GM21737 (cell line): ENCODE data around the gene PIK3C2G.
"Not testable (repeated sequence)": the region's sequence is repeated elsewhere in the genome, so short reads cannot be mapped to it uniquely, and the experiment has no call there.

ENCODE experiments used
- ATAC-seq: cut with Tn5 transposase; IDR thresholded peaks from one replicate; pipeline ENCODE4 v1.9.1; 2021; ENCODE audit warnings: mild to moderate bottlenecking, moderate library complexity; ENCODE audit not compliant: unreplicated experiment

The PIK3C2G gene

DNA sequence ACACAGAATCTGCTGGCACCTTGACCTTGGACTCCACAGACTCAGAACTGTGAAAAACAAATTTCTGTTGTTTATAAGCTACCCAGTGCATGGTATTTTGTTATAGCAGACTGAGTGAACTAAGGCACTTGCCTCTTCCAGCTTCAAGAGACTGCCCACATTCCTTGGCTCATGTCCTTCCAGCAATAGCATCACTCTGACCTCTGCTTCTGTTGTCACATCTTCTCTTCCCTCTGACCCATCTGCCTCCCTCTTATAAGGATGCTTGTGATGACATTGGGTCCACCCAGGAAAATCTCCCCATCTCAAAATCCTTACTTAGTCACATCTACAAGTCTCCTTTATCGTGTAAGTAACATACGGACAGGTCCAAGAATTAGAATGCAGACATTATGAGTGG, 200.4 kb downstream of the PIK3C2G start:
- ATAC-seq, result no peak

GRCh38 chr12:18462442-18462841, 201.1 kb downstream of the PIK3C2G start:
- ATAC-seq, result no peak

- ATAC-seq, result no peak
Observed at GRCh38 chr12:18467620-18468245, 206.4 kb downstream of the PIK3C2G start.

DNA sequence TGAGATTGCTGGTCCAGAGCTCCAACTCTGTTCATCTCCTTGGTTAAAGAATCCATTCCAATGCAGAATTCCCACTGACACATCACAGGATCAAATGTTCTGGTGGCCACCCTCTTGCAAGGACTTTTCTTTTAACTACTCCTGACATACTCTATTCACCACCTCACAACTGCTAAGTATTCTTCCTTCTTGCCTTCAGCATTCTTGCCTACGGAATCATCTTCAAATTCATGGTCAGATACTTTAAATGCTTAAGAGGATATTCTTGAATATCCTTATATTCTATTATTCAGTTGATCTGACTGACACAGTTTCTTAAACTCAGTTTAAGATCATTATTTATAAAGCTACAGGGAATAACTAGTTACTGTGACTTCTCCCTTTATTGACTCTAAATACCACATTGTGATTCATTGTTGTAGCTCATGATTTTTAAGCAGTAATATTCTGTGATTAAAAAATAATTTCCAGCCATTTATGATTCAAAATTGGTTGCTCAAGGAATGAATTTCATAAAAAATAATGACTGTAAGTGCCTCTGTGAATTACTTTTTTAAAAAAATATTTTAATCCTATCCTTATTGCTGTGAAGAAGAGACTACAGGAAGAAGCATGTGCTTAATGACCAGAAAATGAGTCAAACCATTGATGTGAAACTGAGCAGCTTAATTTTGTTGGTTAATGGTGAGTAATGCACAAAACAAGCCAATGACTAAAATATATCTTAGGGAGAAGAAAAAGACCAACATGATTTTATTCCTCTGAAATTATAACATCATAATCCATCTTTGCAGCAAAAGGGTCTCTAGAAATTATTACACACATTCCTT, 207.1 kb downstream of the PIK3C2G start:
- no peak for ATAC-seq

GRCh38 chr12:18470251-18470650, 208.9 kb downstream of the PIK3C2G start:
- ATAC-seq, result no peak

GRCh38 chr12:18472304-18472703, 211.0 kb downstream of the PIK3C2G start:
- ATAC-seq, result no peak

- no peak for ATAC-seq
Observed at GRCh38 chr12:18472806-18473205, 211.5 kb downstream of the PIK3C2G start.

DNA sequence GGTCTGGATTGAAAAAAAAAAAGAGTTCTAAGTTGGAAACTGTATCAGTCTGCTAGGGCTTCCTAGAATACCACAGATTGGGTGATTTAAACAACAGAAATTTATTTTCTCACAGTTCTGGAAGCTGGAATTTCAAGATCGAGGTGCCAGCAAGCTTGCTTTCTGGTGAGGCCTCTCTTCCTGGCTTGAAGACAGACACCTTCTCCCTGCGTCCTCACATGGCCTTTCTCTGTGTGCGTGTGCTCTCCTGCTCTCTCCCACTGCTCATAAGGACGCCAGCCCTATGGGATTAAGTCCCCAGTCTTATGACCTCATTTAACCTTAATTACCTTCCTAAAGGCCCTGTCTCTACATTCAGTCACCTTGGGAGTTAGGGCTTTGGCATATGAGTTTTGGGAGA, 215.5 kb downstream of the PIK3C2G start:
- no peak for ATAC-seq

GRCh38 chr12:18479256-18479655, 217.9 kb downstream of the PIK3C2G start:
- no peak for ATAC-seq

DNA sequence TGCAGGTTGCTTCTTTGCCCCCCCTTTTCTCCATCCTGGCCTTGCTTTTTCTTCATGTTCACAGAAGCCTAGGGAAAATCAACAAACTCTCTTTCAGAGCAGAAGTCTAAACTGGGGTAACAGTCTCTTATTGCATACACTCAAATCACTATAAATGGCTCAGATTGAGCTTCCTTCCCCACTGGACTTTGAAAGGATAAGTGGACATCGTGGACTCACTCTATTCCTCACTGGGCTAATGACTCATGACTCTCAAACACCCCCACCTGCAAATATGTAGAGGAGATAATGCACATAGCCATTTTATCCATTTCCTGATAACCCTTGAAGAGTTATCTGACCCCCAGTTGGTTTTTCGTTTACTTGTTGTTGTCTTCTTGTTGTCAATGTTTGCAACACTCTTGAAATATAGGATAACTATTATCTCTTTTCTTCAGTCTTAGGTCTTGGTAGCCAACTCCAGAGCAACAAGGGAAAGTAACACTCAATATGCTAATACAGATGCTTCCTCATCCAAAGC, 221.3 kb downstream of the PIK3C2G start:
- ATAC-seq, result no peak

GRCh38 chr12:18483698-18484325, 222.5 kb downstream of the PIK3C2G start:
- ATAC-seq, result no peak

DNA sequence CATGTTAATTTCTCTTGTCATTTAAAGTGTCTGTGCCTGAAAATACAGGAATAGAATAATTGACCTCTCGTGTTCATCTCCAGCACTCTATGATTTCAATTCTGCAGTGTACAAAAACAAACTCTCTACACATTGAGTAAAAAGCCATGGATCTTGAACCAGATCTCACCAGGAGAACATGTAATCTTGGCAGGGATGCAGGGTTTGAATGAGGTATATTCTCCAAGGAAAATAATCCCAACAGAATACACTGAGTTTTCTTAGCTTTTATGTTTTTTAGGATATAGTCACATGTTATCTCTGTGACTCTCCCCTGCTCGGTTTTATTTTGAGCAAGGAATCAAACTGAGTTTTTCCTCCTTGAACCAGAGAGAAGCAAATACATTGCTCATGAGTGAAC, 224.7 kb downstream of the PIK3C2G start:
- no peak for ATAC-seq

- ATAC-seq, result no peak
Observed at GRCh38 chr12:18487509-18487908, 226.2 kb downstream of the PIK3C2G start.

- no peak for ATAC-seq
Observed at GRCh38 chr12:18492372-18493025, 231.2 kb downstream of the PIK3C2G start.

GRCh38 chr12:18496156-18496555, 234.8 kb downstream of the PIK3C2G start:
- ATAC-seq, result no peak

- not testable (repeated sequence) for ATAC-seq
Observed at GRCh38 chr12:18500160-18500574, 238.8 kb downstream of the PIK3C2G start.

DNA sequence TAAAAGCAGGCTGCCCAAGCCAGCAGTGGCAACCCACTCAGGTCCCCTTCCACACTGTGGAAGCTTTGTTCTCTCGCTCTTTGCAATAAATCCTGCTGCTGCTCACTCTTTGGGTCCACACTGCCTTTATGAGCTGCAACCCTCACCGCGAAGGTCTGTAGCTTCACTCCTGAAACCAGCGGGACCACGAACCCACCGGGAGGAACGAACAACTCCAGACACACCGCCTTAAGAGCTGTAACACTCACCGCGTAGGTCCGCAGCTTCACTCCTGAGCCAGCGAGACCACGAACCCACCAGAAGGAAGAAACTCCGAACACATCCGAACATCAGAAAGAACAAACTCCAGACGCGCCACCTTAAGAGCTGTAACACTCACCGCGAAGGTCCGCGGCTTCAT, 239.4 kb downstream of the PIK3C2G start:
- not testable (repeated sequence) for ATAC-seq

DNA sequence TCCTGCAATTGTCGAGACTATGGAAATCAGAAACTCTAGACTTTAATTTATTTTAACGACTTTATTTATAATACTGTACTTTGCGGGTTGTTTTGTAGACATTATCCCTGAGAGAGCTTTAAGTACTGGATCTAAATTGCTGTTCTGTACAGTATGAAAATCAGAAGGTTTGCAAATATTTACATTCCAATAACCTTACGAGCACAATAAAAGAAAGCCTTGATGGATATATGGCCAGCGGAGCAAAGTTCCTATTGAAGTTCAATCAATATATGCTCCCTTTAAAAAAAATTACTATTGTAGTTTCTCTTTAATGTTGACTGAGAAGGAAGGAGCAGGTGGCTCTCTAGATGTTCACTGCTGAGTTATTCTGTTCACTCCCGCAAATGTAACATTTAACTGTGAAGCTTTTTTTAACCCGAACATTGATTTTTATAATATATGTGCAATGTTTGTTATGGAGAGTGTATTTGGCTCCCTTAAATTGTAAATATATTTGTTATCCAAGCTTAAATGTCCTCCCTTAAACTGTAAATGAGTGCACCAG, 241.2 kb downstream of the PIK3C2G start:
- no peak for ATAC-seq

DNA sequence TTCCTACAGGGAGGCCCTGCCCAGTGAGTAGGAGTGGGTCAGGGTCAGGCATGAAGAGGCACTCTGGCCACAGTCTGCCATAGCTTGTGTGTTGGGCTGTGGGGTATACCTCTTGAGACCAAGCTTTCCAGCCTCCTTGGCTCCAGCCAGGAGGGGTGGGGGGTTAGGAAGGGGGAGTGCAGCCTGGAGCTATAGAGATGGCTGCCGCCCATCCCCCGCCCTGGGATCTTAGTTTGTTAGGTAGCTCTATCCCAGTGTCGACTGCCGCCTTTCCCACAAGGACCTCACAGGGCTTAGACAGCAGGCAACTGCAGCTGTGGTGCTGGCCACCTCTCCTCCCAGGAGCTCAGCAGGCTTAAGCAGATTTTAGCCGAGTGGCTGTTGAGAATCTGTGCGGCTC, 260.1 kb downstream of the PIK3C2G start:
- ATAC-seq, result no peak

DNA sequence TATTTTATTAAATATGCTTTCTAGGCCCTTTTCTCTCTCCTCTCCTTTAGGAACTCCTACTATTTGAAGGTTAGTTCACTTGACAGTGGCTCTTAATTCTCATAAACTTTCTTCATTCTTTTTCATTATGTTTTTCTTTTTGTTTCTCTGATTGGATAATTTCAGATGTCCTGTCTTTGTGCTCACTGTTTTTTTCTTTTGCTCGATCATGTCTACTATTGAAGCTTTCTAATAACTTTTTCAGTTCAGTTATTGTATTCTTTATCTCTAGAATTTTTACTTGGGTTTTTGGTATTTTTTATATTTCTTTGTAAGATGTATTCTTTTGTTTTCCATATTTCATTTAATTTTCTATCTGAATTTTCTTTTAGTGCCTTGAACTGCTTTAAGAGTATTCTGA, 261.5 kb downstream of the PIK3C2G start:
- no peak for ATAC-seq

- ATAC-seq, result not testable (repeated sequence)
Observed at GRCh38 chr12:18542497-18542896, 281.2 kb downstream of the PIK3C2G start.
